ELF-1 (cell line): ENCODE measurements around the gene KIF18B.

Source experiments
- DNase-seq: peaks from one replicate; pipeline ENCODE4 v3.0.0-alpha.2; 2016; ENCODE audit warnings: low read depth, low spot score

Gene KIF18B

GRCh38 chr17:44919411-44919810 lies 28.2 kb downstream of the KIF18B start:
- DNase-seq: no peak

GRCh38 chr17:44918006-44918405 lies 29.6 kb downstream of the KIF18B start:
- DNase-seq: no peak

GRCh38 chr17:44917456-44917855 lies 30.1 kb downstream of the KIF18B start:
- DNase-seq: no peak

- DNase-seq: no peak
These were observed 30.8 kb downstream of the KIF18B start for GRCh38 chr17:44916781-44917241.

- DNase-seq: no peak
These were observed 31.5 kb downstream of the KIF18B start for GRCh38 chr17:44915862-44916780.

- DNase-seq: no peak
These were observed 32.2 kb downstream of the KIF18B start, which contains the start of gene GFAP for GRCh38 chr17:44915321-44915726. Gene GFAP, minus strand, starts transcription at chr17:44915500. Its CDS starts 14 bp downstream, at chr17:44915486.

GRCh38 chr17:44914698-44915271 lies 32.8 kb downstream of the KIF18B start:
- no peak for DNase-seq

- DNase-seq: no peak
These were observed 33.4 kb downstream of the KIF18B start for GRCh38 chr17:44914148-44914547.

- DNase-seq: no peak
These were observed 33.9 kb downstream of the KIF18B start for GRCh38 chr17:44913676-44914075.

GRCh38 chr17:44912763-44913544 lies 34.6 kb downstream of the KIF18B start:
- no peak for DNase-seq

- DNase-seq: peak; percentile 90
These were observed 36.2 kb downstream of the KIF18B start for GRCh38 chr17:44911133-44912001.

GRCh38 chr17:44910231-44911106 lies 37.1 kb downstream of the KIF18B start:
- no peak for DNase-seq

GRCh38 chr17:44909681-44910144 lies 37.9 kb downstream of the KIF18B start:
- DNase-seq: no peak

- no peak for DNase-seq
These were observed 38.7 kb downstream of the KIF18B start for GRCh38 chr17:44908761-44909326.

GRCh38 chr17:44907729-44908470 lies 39.7 kb downstream of the KIF18B start:
- DNase-seq: no peak

GRCh38 chr17:44906763-44907728 lies 40.5 kb downstream of the KIF18B start:
- DNase-seq: no peak

GRCh38 chr17:44906010-44906646 lies 41.4 kb downstream of the KIF18B start:
- DNase-seq: no peak
